Transverse colon (tissue), 4 donors: ENCODE results near the gene AKAP6.

Experiments
- POLR2A ChIP-seq: fragments of 450-650 bp; IDR thresholded peaks from one replicate; pipeline ENCODE4 v1.6.1; 2016; ENCODE audit warnings: antibody characterized with exemption, mild to moderate bottlenecking, moderate library complexity
- POLR2AphosphoS5 ChIP-seq, 3 donors: sonication (generic); formaldehyde crosslinking; IDR thresholded peaks; one replicate each; pipeline ENCODE4 v1.6.1; 2016; ENCODE audit warnings: antibody characterized with exemption in 3 of 3
- TF ChIP-seq, protein P1 (sequence below), 5 experiments: fragments of 200-600 bp in 3 of 5; fragments of 450-650 bp in 2 of 5; sonication (generic) in 3 of 5; IDR thresholded peaks; 1 replicate in 2 of 5; 2 replicates in 3 of 5; pipeline ENCODE4 v1.5.1; 2016 to 2017; ENCODE audit warnings: antibody characterized with exemption in 5 of 5, inconsistent platforms in 3 of 5, mild to moderate bottlenecking in 2 of 5, moderate library complexity in 1 of 5

DNA sequence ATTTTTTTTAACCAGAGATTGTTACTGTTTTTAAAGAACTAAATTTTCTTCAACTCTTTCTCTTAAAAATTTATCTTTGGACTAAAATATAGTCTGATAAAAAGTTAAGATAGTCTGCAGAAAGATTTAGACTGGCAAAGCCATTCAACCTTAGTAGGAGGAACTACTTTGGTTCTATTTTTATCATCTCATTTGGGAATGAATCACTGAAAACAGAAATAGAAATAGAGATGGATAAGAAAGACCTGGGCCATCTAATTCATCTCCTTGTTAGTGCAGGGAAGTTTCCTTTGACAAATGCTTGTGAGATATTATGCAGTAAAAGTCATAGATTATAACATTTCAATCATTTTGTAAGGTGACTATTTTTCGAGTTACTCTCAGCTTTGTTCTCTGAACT, 346.3 kb downstream of the AKAP6 start:
- TF ChIP-seq POLR2A (no peak), POLR2AphosphoS5 (IDR thresholded peaks at IDR 0.05) (no peak)
- TF ChIP-seq, protein P1, sequence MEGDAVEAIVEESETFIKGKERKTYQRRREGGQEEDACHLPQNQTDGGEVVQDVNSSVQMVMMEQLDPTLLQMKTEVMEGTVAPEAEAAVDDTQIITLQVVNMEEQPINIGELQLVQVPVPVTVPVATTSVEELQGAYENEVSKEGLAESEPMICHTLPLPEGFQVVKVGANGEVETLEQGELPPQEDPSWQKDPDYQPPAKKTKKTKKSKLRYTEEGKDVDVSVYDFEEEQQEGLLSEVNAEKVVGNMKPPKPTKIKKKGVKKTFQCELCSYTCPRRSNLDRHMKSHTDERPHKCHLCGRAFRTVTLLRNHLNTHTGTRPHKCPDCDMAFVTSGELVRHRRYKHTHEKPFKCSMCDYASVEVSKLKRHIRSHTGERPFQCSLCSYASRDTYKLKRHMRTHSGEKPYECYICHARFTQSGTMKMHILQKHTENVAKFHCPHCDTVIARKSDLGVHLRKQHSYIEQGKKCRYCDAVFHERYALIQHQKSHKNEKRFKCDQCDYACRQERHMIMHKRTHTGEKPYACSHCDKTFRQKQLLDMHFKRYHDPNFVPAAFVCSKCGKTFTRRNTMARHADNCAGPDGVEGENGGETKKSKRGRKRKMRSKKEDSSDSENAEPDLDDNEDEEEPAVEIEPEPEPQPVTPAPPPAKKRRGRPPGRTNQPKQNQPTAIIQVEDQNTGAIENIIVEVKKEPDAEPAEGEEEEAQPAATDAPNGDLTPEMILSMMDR (IDR thresholded peaks at IDR 0.05), result no peak
